HG03103 (cell line): ENCODE results near the gene SPATA16.
"Not testable (repeated sequence)": the region's sequence is repeated elsewhere in the genome, so short reads cannot be mapped to it uniquely, and the experiment has no call there.

Experiments
- ATAC-seq: cut with Tn5 transposase; IDR thresholded peaks from one replicate; pipeline ENCODE4 v1.9.1; 2021; ENCODE audit warnings: low read depth; ENCODE audit not compliant: unreplicated experiment

SPATA16 gene, protein sequence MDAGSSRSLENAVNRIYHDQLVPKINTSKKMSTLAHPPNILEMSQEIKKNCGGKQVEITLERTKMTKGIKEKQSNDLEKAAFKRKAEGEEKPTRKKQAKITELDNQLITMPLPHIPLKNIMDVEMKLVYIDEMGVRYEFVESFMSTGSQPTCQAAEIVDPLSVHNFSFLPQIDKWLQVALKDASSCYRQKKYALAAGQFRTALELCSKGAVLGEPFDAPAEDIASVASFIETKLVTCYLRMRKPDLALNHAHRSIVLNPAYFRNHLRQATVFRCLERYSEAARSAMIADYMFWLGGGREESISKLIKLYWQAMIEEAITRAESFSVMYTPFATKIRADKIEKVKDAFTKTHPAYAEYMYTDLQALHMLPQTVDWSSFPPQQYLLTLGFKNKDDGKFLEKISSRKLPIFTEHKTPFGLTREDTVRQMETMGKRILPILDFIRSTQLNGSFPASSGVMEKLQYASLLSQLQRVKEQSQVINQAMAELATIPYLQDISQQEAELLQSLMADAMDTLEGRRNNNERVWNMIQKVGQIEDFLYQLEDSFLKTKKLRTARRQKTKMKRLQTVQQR

GRCh38 chr3:173140986-173141385 lies at the start of gene SPATA16:
Gene SPATA16 (minus strand): TSS chr3:173141235. CDS start chr3:173117731, 23,504 bp downstream.
- no peak for ATAC-seq

DNA sequence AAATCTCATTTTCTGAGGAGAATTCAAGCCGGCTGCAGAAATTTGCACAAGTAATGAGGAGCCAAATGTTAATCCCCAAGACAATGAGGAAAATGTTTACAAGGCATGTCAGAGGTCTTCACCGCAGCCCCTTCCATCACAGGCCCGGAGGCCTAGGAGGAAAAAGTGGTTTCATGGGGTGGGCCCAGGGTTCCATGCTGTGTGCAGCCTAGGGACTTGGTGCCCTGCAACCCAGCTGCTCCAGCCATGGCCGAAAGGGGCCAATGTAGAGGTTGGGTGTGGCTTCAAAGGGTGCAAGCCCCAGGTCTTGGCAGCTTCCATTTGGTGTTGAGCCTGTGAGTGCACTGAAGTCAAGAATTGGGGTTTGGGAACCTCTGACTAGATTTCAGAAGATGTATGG lies 42.0 kb upstream of the SPATA16 start:
- not testable (repeated sequence) for ATAC-seq

- ATAC-seq = no peak
These were observed 32.6 kb upstream of the SPATA16 start for GRCh38 chr3:173173652-173174051.

DNA sequence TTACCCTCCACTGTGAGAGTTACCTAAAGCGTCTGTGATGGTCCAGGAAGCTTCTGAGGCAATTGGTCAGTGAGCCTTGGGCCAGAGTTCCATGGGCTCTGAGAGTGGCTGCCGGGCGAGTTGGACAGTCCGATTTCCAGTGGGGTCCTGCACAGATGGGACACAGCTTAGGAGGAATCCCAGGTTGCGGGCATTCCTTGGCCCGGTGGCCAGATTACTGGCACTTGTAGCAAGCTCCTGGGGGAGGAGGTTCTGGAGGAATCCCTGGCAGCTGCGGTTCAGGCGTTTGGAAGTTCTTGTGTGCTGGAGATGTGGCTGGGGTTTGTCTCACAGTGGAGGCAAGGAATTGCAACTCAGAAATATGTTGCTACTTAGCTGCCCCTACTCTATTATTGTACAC lies 18.1 kb upstream of the SPATA16 start:
- not testable (repeated sequence) for ATAC-seq

DNA sequence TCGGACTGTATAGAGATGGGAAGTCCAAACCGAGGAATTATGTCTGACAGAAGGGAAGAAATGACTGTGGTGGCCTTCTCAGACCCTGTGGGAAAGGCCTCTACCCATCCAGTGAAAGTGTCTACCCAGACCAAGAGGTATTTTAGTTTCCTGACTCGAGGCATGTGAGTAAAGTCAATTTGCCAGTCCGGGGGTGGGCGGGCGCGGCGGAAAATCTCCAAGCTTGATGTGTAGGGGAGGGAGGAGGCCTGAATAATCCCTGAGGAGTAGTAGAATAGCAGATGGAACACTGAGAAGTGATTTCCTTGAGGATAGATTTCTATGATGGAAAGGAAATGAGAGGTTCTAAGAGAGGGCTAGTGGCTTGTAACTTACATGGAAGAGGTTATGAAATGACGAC lies 15.5 kb upstream of the SPATA16 start:
- not testable (repeated sequence) for ATAC-seq

- ATAC-seq = no peak
These were observed 12.6 kb upstream of the SPATA16 start for GRCh38 chr3:173153631-173154030.

GRCh38 chr3:173139420-173139819 lies 1.6 kb downstream of the SPATA16 start:
- ATAC-seq = no peak

- ATAC-seq = no peak
These were observed 3.0 kb downstream of the SPATA16 start for GRCh38 chr3:173138026-173138425.

DNA sequence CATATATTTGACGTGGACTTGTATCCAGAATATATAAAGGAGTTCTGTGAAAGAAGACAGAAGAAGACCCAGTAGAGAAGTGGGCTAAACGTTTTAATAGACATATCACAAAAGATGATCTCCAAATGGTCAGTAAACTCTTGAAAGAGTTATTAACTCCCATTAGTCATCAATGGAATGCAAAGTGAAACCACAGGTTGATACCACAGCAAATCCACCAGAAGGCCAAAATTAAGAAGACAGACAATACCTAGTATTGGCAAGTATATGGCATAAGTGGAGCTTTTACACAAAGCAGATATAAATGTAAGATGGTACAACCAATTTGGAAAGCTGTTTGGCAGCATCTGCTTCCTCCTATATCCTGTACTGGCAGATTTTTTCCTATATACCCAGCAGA lies 6.0 kb downstream of the SPATA16 start:
- no peak for ATAC-seq

DNA sequence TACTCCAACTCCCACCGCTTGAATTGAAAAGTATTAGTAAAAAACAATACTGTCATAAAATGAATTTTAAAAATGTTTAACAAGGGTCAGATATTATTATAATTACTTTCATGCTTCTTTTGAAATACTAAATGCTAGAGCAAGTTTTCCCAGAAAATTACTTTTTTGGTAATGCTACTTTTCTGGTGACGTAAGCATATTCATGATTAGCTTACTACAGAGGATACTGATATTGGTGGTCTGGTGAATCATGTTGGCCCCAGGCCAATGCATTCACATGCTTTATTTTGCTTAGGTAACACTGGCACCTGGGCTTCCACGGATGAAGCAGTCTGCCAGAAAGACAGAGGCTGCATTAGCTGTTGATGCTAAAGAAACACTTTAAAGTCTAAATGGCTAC lies 12.4 kb downstream of the SPATA16 start:
- ATAC-seq = no peak

GRCh38 chr3:173111321-173111720 lies 29.7 kb downstream of the SPATA16 start:
- ATAC-seq = no peak

GRCh38 chr3:173109143-173109542 lies 31.9 kb downstream of the SPATA16 start:
- no peak for ATAC-seq

DNA sequence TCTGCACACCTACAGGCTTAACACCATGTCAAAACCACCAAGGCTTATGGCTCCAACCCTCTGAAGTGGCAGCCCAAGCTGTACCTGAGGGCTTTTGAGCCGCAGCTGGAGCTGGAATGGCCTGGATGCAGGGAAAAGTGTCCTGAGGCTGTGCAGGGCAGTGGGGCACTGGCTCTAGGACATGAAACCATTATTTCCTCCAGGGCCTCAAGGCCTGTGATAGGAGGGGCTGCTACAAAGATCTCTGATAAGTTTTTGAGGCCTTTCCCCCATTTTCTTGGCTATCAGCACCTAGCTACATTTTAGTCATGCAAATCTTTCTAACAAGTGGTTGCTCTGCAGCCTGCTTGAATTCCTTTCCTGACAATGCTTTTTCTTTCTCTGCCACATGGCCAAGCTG lies 37.6 kb downstream of the SPATA16 start:
- ATAC-seq = no peak

- ATAC-seq = no peak
These were observed 42.1 kb downstream of the SPATA16 start for GRCh38 chr3:173098959-173099358.

DNA sequence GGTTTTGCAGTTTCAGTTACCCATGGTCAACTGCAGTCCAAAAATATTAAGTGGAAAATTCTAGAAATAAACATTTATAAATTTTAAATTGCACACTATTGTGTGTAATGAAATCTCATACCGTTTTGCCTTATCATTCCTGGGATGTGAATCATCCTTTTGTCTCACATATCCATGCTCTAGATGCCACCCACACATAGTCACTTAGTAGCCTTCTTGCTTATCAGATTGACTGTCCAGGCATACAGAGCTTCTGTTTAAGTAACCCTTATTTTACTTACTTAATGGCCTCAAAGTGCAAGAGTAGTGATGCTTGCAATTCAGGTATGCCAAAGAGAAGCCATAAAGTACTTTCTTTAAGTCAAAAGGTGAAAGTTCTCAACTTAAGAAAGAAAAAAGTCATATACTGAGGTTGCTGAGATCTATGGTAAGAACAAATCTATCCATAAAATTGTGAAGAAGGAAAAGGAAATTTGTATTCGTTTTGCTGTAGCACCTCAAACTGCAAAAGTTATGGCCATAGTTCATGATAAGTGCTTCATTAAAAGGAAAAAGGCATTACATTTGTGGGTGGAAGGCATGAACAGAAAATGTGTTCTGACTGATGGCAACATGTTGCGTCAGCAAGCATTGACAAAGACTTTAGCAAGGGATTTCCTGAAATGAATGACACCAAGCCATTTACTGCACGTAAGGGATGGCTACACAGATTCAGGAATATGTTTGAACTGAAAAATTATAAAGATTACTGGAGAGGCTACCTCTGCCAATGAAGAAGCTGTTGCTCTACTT lies 43.8 kb downstream of the SPATA16 start:
- no peak for ATAC-seq

DNA sequence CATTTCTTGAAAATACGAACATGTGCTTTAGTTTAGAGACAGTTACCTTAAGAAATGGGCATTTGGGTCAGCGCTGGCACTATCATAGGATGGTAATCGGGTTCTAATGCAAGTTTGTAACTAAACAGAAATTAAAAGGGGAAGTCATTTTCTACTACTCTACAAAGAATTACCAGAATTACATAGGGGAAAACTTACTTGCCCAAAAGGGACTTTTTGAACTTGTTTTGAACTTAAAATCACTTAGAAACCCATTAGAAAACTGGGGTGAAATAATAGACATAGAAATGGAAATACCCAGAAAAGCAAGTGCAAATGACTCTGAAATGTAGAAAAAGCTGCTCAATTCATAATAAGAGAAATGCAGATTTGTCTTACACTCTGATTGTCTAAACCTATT lies 44.9 kb downstream of the SPATA16 start:
- ATAC-seq = no peak

- ATAC-seq = no peak
These were observed 49.0 kb downstream of the SPATA16 start for GRCh38 chr3:173092038-173092437.

- ATAC-seq = no peak
These were observed 50.5 kb downstream of the SPATA16 start for GRCh38 chr3:173090492-173090891.

DNA sequence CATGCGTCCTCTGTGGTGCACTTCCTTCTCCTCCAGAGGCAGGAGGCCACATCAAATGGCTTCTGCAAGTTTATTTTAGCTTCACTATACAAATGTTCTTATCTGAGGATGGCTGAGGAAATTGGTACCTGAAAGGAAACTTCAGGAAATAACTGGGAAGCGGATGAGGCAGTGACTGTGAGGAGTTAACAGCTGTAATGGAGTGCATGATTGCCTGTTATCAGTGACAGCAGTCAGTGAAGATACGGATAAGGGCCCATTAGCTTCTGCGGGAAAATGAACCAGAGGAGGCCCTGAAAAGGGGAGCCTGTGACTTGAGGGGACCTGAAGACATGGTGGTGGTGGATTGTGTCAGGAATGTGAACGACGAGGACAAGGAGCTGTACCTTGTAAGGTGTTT lies 51.8 kb downstream of the SPATA16 start:
- no peak for ATAC-seq

DNA sequence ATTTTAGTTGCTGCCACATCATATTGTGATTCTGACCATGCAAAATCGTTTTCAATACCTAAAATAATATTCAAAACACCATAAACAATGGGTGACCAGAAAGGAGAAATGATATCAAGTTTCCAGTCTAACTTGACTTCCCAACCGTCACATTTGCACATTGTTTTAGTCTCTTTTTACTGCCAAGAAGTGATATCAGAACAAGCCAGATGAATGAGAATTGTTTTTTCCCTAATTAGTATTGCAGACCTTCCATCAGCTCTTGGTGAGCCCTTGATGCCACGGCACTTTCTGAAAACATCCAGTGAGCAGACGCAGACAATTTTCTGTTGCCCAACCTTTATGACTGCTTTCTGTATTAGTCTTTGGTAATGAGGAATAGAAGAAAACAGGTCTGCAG lies 62.5 kb downstream of the SPATA16 start:
- no peak for ATAC-seq
